ENCODE results near the gene AKAP6. TPM values are rescaled to one million over a fixed set of nuclear protein-coding genes. Genes with fewer than 3 reads are reported as not detected.

AKAP6 gene
- total and polyA plus RNA-seq, 2 of the 8 experiments (the other 6 are each of a cell fraction or from before 2014, with no cell fraction given): 0.09 to 0.89 TPM

DNA sequence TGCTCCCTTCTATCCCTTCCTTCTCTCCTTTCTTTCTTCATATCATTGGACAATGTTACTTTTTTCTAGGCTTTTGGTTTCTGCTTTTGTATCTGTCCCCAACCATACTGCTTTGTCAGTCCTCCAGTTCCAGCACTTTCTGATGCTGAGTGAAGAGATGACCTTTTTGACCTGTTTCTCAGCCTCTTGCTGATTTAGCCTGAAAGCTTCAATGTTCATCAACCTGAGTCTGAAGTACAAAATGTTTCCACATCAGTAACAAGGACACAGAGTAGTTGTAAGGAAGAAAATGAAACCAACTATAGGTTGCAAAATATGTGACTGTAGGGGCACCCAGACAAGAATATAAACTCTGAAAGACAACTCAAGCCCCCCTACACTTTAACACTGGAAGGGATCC is 25.2 kb upstream of the AKAP6 start:
- Histone ChIP-seq H3K23ac (ENCODE audit: insufficient read length) (no peak overlapping the region), H2BK20ac (ENCODE audit: low read length) (no peak overlapping the region), H3K9ac (replicated peaks in 1 of 4; ENCODE audit: extremely low read depth in 1 of 4, low read depth in 3 of 4, low read length in 3 of 4) (no peak overlapping the region), H3K4me2 (ENCODE audit: insufficient read depth in 1 of 2, low read depth in 2 of 2, low read length in 2 of 2) (no peak overlapping the region), H3K9me3 (ENCODE audit: insufficient read depth in 2 of 2, low read depth in 1 of 2, low read length in 1 of 2) (no peaks in the 10 kb centered on the region), H3K4me3 (ENCODE audit: extremely low read depth in 1 of 4, insufficient read depth in 2 of 4, low read depth in 3 of 4, low read length in 4 of 4) (no peak overlapping the region), H3K23me2 (ENCODE audit: low read depth, low read length) (no peaks in the 10 kb centered on the region), H2BK5ac (ENCODE audit: low read depth, low read length) (no peak overlapping the region), H2BK120ac (replicated peaks; ENCODE audit: low read depth, low read length) (no peak overlapping the region), H4K91ac (replicated peaks; ENCODE audit: insufficient read length, low read length) (no peak overlapping the region), H3K18ac (ENCODE audit: extremely low read depth, low read length) (no peak overlapping the region), H3K14ac (ENCODE audit: insufficient read length) (no peak overlapping the region), H3K56ac (replicated peaks; ENCODE audit: insufficient read length, low read depth, low read length) (no peak overlapping the region), H3K4ac (replicated peaks; ENCODE audit: insufficient read length, low read depth, low read length) (no peak overlapping the region), H3K4me1 (replicated peaks in 1 of 4; ENCODE audit: control insufficient read depth in 3 of 4, insufficient read depth in 4 of 4, low read length in 3 of 4) (no peaks in the 10 kb centered on the region), H3K79me2 (ENCODE audit: control insufficient read depth in 1 of 2, insufficient read depth in 2 of 2, low read length in 2 of 2) (no peaks in the 10 kb centered on the region), H3K27ac (ENCODE audit: low read depth, low read length) (no peak overlapping the region), H2AK5ac (ENCODE audit: low read depth, low read length) (no peak overlapping the region), H3K79me1 (ENCODE audit: low read depth, low read length) (no peaks in the 10 kb centered on the region), H4K5ac (ENCODE audit: insufficient read length, low read depth, low read length) (no peak overlapping the region), H2AFZ (ENCODE audit: low read length) (no peak overlapping the region), H4K8ac (ENCODE audit: extremely low read depth, insufficient read depth, low read length) (no peak overlapping the region), H2BK12ac (ENCODE audit: low read depth, low read length) (no peak overlapping the region), H3K27me3 (replicated peaks in 1 of 4; ENCODE audit: control insufficient read depth in 3 of 4, extremely low read depth in 1 of 4, insufficient read depth in 3 of 4, low read length in 3 of 4) (no peaks in the 10 kb centered on the region), H4K20me1 (replicated peaks in 1 of 2; ENCODE audit: control insufficient read depth in 1 of 2, insufficient read depth in 2 of 2, low read length in 2 of 2) (no peaks in the 10 kb centered on the region), H3K36me3 (ENCODE audit: control insufficient read depth in 2 of 4, insufficient read depth in 4 of 4, low read length in 3 of 4) (no peaks in the 10 kb centered on the region), H2BK15ac (ENCODE audit: low read length) (no peak overlapping the region)
- DNase-seq (ENCODE audit: low read depth in 1 of 2, low spot score in 2 of 2) (no peak), FAIRE-seq (no peak)
- ChIA-PET CTCF (ENCODE audit: partially characterized antibody) (interaction anchor here (0.6 kb wide), 1 partner anchor 862 kb away, joined by 4 read pairs; no protein-coding TSS in a partner anchor), POLR2A (ENCODE audit: partially characterized antibody) (no interaction called here)
- TF ChIP-seq, protein P1, sequence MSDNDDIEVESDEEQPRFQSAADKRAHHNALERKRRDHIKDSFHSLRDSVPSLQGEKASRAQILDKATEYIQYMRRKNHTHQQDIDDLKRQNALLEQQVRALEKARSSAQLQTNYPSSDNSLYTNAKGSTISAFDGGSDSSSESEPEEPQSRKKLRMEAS (IDR thresholded peaks at IDR 0.05): no peak
- TF ChIP-seq RBBP5 (IDR thresholded peaks at IDR 0.05; ENCODE audit: borderline replicate concordance, low read depth, low read length) (no peak), BACH1 (IDR thresholded peaks at IDR 0.05; ENCODE audit: low read length) (no peak), TBP (IDR thresholded peaks at IDR 0.05; ENCODE audit: low read depth, low read length) (no peak), CHD2 (IDR thresholded peaks at IDR 0.05; ENCODE audit: low read length) (no peak), BRCA1 (IDR thresholded peaks at IDR 0.05; ENCODE audit: low read depth, low read length) (no peak), HDAC2 (IDR thresholded peaks at IDR 0.05; ENCODE audit: borderline replicate concordance in 1 of 2, low read depth in 2 of 2, low read length in 2 of 2) (no peak), RNF2 (IDR thresholded peaks at IDR 0.05; ENCODE audit: borderline replicate concordance, low read depth, low read length, missing control alignments, poor library complexity, severe bottlenecking) (no peak), FOSL1 (IDR thresholded peaks at IDR 0.05; ENCODE audit: insufficient read depth, low read depth, low read length) (no peak), JUND (IDR thresholded peaks at IDR 0.05; ENCODE audit: low read length) (no peak), SIN3A (conservative IDR thresholded peaks at IDR 0.05 in 1 of 2, IDR thresholded peaks at IDR 0.05 in 1 of 2; ENCODE audit: low read depth in 1 of 2, low read length in 2 of 2) (no peak), SP2 (IDR thresholded peaks at IDR 0.05; ENCODE audit: low read length) (no peak), CEBPB (IDR thresholded peaks at IDR 0.05; ENCODE audit: low read depth, low read length) (no peak), KDM5A (IDR thresholded peaks at IDR 0.05; ENCODE audit: low read length) (no peak), NANOG (IDR thresholded peaks at IDR 0.05; ENCODE audit: insufficient read depth, low read depth, low read length, poor library complexity, severe bottlenecking) (no peak)
